IPS DF 6.9 (cell line): Measurements from ENCODE around the gene RMND1.
A peak's percentile ranks its signal among the peaks of the same experiment; 100 is the strongest.
"Not testable (repeated sequence)": the region's sequence is repeated elsewhere in the genome, so short reads cannot be mapped to it uniquely, and the experiment has no call there.

Source experiments
- DNase-seq: peaks from one replicate; pipeline ENCODE4 v3.0.0-alpha.2; 2013; ENCODE audit warnings: low read depth, low spot score
- H3K27ac ChIP-seq: one replicate; pipeline ENCODE4 v1.5.1; 2013; ENCODE audit warnings: low read length, control low read depth
- H3K27me3 ChIP-seq: 2 replicates; pipeline ENCODE4 v1.6.1; 2013; ENCODE audit warnings: mild to moderate bottlenecking, low read length; ENCODE audit not compliant: control insufficient read depth, insufficient read depth
- H3K36me3 ChIP-seq: 2 replicates; pipeline ENCODE4 v1.6.1; 2013; ENCODE audit warnings: low read length; ENCODE audit not compliant: control insufficient read depth, insufficient read depth
- H3K4me1 ChIP-seq: 2 replicates; pipeline ENCODE4 v1.6.1; 2013; ENCODE audit warnings: low read length; ENCODE audit not compliant: control insufficient read depth, insufficient read depth
- H3K4me3 ChIP-seq: 2 replicates; pipeline ENCODE4 v1.5.1; 2013; ENCODE audit warnings: mild to moderate bottlenecking, low read length
- H3K9me3 ChIP-seq: 2 replicates; pipeline ENCODE4 v1.6.1; 2013; ENCODE audit warnings: low read length, inconsistent platforms; ENCODE audit not compliant: control insufficient read depth, insufficient read depth
- WGBS: extraction: QIAGEN DNeasy Blood & Tissue Kit; methylation state at CpG from one replicate; pipeline ENCODE4 v1.1.7; 2013; ENCODE audit warnings: mixed read lengths, missing lambda C conversion rate; ENCODE audit not compliant: insufficient read length, insufficient coverage; 5-methylcytosine and 5-hydroxymethylcytosine counted together

RMND1 gene

GRCh38 chr6:151452750-151453427 is 963 bp upstream of the RMND1 start:
- Histone ChIP-seq H3K4me3 (peak overlapping the region; percentile 84), H3K4me1 (no peaks in the 10 kb centered on the region), H3K27me3 (no peaks in the 10 kb centered on the region), H3K9me3 (no peaks in the 10 kb centered on the region), H3K36me3 (peaks cover 4% of the 10 kb centered on the region; the same call in 1 of the 2 replicates), H3K27ac (no peak overlapping the region)
- no CpG with 5 or more reads among the region's 24 CpGs for WGBS
- no peak for DNase-seq

DNA sequence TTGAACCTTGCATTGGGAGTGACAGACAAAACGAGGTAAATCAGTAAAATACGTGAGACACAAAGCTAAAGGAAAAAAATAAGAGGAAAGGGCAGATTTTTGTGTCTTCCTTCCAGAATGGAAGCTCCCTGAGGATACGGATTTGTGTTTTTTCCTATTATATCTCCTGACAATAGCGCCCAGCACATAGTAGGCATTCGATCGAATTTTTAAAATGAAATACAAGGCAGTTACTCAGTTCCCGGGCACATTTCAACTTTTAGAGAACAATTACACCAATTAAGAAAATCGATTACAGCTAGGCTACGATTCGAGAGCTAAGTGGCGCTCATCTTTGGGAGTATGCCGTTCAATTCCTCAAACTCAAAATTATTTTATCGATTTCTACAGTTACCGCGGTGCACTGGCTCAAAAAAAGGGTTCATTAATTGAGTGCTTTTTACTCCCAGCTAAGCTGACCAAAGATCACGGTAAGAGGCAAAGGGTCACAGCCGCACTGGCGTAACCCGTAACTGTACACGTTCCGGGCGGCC is 443 bp downstream of the RMND1 start:
- no peaks in the 10 kb centered on the region; the same call in 1 of the 2 replicates for H3K36me3 ChIP-seq
- no peaks in the 10 kb centered on the region for H3K4me1 ChIP-seq
- no peaks in the 10 kb centered on the region for H3K9me3 ChIP-seq
- H3K4me3 ChIP-seq, result peak overlapping the region; percentile 73; the same call in 1 of the 2 replicates
- no peak for DNase-seq
- H3K27me3 ChIP-seq, result no peaks in the 10 kb centered on the region
- no peak overlapping the region for H3K27ac ChIP-seq
- no CpG with 5 or more reads among the region's 22 CpGs for WGBS

- H3K4me3 ChIP-seq, result peak overlapping the region; percentile 73; the same call in 1 of the 2 replicates
- not testable (repeated sequence) for H3K36me3 ChIP-seq, H3K27ac ChIP-seq, DNase-seq, H3K4me1 ChIP-seq, H3K9me3 ChIP-seq, H3K27me3 ChIP-seq
- no CpG with 5 or more reads among the region's 6 CpGs for WGBS
These were observed 998 bp downstream of the RMND1 start for GRCh38 chr6:151450928-151451327.

DNA sequence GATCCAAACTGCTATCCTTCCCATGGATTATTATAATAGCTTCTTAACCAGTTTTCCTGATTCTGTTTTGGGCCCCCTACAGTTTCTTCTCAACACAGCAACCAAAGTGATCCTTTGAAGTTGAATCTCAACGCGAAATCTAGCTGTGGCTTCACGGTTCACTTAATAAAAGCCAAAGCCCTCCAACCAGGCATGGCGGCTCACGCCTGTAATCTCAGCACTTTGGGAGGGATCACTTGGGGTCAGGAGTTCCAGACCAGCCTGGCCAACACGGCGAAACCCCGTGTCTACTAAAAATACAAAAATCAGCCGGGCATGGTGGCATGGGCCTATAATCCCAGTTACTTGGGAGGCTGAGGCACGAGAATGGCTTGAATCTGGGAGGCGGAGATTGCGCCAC is 3.3 kb downstream of the RMND1 start:
- H3K36me3 ChIP-seq, result no peaks in the 10 kb centered on the region; the same call in 1 of the 2 replicates
- no peak for DNase-seq
- WGBS, result no CpG with 5 or more reads among the region's 12 CpGs

GRCh38 chr6:151447237-151447636 is 4.7 kb downstream of the RMND1 start:
- Histone ChIP-seq H3K27ac (no peak overlapping the region), H3K4me3 (no peak overlapping the region), H3K9me3 (no peaks in the 10 kb centered on the region), H3K4me1 (no peaks in the 10 kb centered on the region), H3K36me3 (no peaks in the 10 kb centered on the region; the same call in 1 of the 2 replicates), H3K27me3 (no peaks in the 10 kb centered on the region)
- DNase-seq, result no peak
- no CpG with 5 or more reads among the region's 4 CpGs for WGBS

More for the DNA sequence above, 3.3 kb downstream of the RMND1 start:
- H3K4me3 ChIP-seq, result no peak overlapping the region
- H3K27ac ChIP-seq, result no peak overlapping the region
- H3K9me3 ChIP-seq, result no peaks in the 10 kb centered on the region
- no peaks in the 10 kb centered on the region for H3K4me1 ChIP-seq
- no peaks in the 10 kb centered on the region for H3K27me3 ChIP-seq

- Histone ChIP-seq H3K4me3 (no peak overlapping the region), H3K4me1 (no peaks in the 10 kb centered on the region), H3K27me3 (no peaks in the 10 kb centered on the region), H3K36me3 (no peaks in the 10 kb centered on the region; the same call in 1 of the 2 replicates), H3K9me3 (no peaks in the 10 kb centered on the region), H3K27ac (no peak overlapping the region)
- WGBS, result no CpG with 5 or more reads among the region's 5 CpGs
- DNase-seq, result no peak
These were observed 6.4 kb downstream of the RMND1 start for GRCh38 chr6:151445482-151445881.

- Histone ChIP-seq H3K4me3 (no peak overlapping the region), H3K9me3 (no peaks in the 10 kb centered on the region), H3K4me1 (no peaks in the 10 kb centered on the region), H3K27ac (no peak overlapping the region), H3K27me3 (no peaks in the 10 kb centered on the region), H3K36me3 (no peaks in the 10 kb centered on the region; the same call in 1 of the 2 replicates)
- no peak for DNase-seq
- no CpG with 5 or more reads among the region's 4 CpGs for WGBS
These were observed 7.9 kb downstream of the RMND1 start for GRCh38 chr6:151443911-151444621.

GRCh38 chr6:151443454-151443853 is 8.5 kb downstream of the RMND1 start:
- Histone ChIP-seq H3K27me3 (no peaks in the 10 kb centered on the region), H3K9me3 (no peaks in the 10 kb centered on the region), H3K4me3 (no peak overlapping the region), H3K4me1 (no peaks in the 10 kb centered on the region), H3K27ac (no peak overlapping the region), H3K36me3 (no peaks in the 10 kb centered on the region; the same call in 1 of the 2 replicates)
- WGBS, result no CpG with 5 or more reads among the region's 5 CpGs
- no peak for DNase-seq

GRCh38 chr6:151442371-151442770 is 9.6 kb downstream of the RMND1 start:
- H3K9me3 ChIP-seq, result no peaks in the 10 kb centered on the region
- H3K4me1 ChIP-seq, result no peaks in the 10 kb centered on the region
- H3K27me3 ChIP-seq, result no peaks in the 10 kb centered on the region
- WGBS, result no CpG with 5 or more reads among the region's 9 CpGs
- H3K36me3 ChIP-seq, result no peaks in the 10 kb centered on the region; the same call in 1 of the 2 replicates
- DNase-seq, result no peak
- no peak overlapping the region for H3K4me3 ChIP-seq
- H3K27ac ChIP-seq, result no peak overlapping the region

DNA sequence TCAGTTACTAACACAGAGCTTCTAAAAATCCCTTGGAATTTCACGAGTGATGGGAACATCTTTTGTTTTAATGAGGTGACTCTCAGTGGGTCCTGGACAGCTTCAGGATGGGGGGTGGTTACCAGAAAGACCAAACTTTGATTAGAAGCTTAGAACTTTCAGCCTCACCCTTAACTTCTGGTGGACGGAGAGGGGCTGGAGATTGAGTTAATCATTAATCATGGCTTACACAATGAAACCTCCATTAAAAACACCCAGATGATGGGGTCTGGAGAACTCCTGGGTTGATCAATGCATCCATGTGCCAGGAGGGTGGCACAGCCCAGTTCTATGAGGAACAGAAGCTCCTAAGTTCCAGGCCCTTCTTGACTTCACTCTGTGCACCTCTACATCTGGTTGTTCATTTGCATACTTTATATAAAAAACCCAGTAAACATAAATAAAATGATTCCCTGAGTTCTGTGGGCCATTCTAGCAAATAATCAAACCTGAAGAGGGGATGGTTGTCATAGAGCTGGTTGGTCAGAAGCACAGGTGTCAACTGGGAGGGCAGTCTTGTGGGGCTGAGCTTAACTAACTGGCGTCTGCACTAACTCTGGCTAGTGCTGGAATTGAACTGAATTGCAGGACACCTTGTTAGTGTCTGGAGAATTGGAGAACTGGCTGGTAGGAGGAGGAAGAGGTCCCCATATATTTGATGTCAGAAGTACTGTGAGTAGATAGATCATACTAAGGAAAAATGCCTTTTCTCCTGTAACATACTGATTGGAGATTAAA is 10.3 kb downstream of the RMND1 start:
- DNase-seq, result no peak
- WGBS, result no CpG with 5 or more reads among the region's 3 CpGs
- no peaks in the 10 kb centered on the region for H3K9me3 ChIP-seq
- H3K36me3 ChIP-seq, result no peaks in the 10 kb centered on the region; the same call in 1 of the 2 replicates
- H3K27ac ChIP-seq, result no peak overlapping the region
- no peaks in the 10 kb centered on the region for H3K27me3 ChIP-seq
- no peak overlapping the region for H3K4me3 ChIP-seq
- H3K4me1 ChIP-seq, result no peaks in the 10 kb centered on the region
